ENCODE measurements around the gene CELSR1.
"Not testable (repeated sequence)": the region's sequence is repeated elsewhere in the genome, so short reads cannot be mapped to it uniquely, and the experiment has no call there.

Gene CELSR1

DNA sequence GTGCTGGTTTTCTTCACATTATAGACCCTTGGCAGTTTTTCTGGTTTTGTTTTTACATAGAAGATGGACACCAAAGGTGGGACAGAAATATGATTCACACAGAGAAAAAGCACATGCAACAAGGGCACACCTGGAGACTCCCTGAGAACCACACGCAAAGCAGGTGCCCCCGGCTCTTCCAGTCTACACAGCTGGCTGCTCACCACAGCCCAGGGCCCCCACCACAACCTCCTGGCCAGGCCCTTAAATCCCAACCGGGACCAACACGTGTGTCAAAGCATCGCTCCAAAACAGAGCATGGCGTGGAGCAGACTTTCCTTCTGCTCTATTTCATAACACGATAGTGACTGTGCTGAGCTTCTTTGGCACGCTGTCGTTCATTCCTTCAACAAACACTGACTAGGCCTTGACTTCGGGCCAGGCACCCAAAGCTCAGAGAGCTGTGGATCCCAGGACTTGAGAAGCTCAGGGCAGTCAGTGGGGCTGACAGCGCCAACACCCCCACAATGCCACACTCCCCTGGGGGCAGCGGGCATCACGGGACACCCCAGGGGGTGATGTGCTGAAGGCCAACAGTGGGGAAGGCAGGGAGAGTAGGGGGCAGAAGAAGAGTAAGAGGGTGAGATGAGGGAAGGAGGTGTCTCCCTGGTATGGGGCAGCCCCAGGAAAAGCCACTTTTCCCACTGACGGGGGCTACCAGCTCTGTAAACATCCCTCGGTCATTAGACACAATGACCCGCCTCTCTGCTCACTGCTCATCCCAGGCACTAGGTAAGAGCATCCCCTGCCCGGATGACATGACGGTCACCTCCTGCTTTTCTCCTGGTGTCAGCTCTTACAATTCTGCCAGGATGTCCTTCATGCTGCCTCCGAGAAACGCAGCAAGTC, 26.0 kb downstream of the CELSR1 start:
- no peak for DNase-seq

DNA sequence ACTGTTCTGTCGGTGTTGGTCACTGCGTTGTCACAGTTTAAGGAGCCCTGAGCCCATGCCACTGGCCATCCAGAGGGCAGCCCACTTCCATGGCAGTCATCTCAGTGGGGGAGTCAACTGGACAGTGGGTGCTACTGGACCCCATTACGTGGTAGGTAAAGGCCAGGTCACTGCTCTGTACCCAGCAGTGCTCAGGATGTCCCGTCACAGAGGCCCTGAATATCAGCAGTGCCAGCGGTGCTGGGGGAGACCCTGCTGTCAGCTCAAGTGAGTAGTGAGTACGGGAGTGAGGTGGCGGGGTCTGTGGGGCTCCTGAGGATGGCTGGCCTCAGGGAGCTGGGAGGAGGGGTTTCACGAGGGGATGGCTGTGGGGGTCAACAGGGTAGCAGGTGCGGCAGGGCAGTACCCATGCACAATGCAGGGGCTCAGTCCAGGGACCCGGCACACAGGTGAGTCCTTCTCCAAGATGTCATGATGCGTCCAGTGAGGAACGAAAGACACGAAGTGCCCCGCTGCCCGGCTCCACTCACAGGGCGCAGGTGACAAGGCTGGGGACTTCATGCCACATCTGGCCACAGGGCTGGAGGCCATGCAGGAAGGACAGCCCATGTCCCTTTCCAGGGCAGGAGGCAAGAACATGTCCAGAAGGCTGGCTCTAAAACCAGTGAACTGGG, 27.9 kb downstream of the CELSR1 start:
- no peak for DNase-seq

DNA sequence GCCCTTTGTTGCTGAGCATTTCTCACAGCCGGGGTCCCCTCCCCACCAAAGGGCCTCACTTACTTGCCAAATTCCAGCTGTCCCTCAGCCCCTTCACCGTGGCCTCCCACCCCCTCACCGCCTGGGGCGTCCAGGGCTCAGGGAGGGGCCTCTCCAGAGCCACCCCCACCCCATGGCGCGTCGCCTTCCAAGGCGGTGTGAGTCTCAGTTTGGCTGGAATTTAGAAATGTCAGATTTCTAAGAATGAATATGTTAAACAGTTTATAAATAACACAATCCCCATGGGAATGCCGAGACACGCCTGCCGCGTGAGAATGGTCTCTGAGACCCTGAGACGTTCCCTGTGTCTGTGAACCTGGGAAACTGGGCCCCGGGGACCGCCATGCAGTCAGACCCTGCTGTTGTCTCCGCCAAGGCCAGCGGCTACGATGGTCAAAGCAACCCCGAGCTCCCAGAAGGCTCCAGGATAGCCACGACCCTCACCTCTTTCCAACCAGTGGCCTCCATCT, 28.9 kb downstream of the CELSR1 start:
- no peak for DNase-seq

DNA sequence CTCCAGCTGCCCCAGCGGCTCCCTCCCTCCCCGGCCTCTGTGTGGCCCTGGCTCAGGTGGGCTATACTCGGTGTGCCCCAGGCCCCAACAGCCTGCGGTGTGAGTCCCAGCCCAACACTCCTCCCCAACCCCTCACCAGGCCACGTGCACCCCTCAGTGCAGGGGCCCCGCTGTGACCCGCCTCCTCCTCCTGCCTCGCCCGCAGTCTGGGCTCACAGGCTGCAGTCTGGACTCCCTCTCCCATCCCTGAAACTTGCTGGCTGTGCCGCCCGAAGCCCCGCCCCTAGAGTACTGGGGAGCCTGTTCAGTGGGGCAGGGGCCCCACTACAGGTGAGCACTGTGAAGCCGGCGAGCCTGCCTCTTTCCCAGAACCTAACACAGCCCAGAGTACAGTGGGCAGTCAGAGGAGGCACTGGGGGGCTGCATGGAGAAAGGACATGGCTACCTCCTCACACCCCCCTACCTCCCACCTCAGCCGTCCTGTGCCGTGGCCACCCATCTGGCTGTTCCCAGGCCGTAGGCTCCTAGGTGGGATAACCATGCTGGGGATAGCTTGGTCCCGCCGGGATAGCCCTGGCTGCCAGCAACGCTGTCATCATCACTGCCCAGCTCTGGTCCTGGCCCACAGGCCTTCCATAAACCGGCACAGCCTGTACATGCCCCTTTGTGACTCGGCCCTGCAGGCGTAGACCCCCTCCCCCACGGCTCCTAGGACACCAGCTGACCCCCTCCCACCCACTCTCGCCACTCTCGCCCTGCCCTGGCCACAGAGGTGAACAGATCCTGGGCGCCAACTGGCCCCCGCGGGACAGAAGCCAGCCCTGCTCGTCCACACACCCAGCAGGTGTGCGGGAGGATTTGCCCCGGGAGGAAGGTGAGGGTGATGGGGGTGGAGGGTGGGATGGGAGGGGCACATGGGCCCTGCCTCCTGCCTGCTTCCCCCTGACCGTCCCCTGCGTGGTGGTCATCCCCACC, 29.7 kb downstream of the CELSR1 start:
- DNase-seq, result no peak

DNA sequence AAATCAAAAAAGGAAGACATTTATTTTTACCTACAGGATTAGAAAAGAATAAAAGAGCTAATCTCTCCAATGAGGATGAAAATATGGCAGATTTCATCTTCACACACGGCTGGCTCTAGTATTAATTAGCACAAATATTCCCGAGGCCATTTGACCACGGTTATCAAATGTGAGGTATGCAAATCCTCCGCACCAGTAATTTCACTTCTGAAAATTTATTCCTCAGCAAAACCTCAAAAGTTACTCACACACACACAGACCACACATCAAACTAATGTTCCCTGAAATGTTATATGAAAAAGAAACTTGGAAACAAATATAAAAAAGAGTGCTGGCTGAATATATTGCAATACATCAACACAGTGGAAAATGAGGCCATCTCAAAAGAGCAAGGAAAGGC, 32.8 kb downstream of the CELSR1 start:
- DNase-seq, result no peak

DNA sequence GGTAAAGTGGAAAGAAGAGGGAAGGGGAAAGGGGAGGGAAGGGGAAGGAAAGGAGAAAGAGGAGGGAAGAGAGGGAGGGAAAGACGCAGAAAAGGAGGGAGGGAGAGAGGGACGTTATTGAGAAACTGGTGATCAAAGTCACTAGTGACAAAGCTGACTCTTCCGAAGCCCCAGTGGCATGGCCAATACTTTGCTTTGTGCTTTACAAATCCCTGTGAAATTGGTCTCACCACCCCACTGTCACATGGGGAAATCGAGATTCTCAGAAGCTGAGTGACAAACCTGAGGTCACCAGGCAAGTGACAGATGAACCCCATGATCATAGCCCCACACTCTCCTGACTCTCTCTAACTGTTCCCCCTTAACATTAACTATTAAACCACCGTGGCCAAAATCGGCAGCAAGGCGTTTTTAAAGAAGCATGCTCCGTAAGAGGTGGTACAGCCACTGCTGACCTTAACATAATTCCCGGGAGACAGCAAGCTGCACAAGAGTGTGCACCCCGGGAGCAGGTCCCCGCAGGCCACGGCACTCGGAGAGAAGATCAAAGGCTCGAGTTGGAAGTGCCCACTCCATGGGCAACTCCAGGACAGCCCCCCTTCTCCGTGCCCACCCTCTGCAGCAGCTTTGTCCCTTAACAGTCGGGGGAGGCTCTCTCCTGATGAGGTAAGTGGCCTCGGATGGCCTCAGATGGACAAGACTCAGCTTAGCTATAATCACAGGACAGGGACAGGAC, 34.8 kb downstream of the CELSR1 start:
- no peak for DNase-seq

DNA sequence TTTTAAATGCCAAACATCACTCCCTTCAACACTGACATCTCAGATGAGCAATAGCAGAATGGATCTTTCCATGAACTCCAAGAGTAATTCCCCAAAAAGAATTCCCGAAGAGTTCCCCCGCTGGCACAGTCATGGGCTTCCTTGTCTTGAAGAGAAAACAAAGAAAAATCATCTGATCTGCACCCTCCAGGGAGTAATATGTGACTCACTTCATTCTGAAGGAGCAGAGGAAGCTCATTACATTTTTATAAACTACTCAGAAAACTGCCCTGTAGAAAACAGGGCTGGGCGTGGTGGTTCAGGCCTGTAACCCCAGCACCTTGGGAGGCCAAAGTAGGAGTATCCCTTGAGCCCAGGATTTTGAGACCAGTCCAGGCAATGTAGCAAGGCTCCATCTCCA, 35.7 kb downstream of the CELSR1 start:
- DNase-seq, result no peak

DNA sequence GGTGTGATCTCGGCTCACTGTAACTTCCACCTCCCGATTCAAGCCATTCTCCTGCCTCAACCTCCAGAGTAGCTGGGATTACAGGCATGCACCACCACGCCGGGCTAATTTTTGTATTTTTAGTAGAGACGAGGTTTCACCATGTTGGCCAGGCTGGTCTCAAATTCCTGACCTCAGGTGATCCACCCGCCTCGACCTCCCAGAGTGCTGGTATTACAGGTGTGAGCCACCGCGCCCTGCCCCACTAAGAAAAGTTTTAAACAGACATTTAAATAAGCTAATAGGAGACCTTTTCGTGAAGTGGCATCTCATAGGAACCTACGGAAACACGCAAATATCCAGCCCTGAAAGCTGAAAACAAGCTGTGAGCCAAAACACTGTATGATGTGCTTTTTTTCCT, 36.2 kb downstream of the CELSR1 start:
- DNase-seq, result not testable (repeated sequence)

DNA sequence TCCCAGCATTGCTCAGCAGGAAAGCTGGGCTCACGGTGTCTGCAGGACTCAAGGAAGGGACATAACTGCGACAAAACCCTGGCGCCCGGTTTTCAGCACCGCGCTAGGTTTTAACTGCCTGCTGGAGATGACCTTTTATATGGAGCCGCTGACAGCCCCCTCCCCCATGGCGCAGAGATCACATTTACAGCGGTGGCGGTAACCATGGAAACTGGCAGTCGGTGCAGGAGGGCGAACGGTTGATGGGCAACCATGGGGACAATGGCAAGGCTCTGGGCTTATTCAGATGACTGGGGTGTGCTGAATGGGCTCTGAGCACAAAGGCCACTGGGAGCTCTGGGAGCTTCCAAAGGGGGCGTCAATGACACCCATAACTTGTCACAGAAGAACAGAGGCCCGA, 37.2 kb downstream of the CELSR1 start:
- no peak for DNase-seq

DNA sequence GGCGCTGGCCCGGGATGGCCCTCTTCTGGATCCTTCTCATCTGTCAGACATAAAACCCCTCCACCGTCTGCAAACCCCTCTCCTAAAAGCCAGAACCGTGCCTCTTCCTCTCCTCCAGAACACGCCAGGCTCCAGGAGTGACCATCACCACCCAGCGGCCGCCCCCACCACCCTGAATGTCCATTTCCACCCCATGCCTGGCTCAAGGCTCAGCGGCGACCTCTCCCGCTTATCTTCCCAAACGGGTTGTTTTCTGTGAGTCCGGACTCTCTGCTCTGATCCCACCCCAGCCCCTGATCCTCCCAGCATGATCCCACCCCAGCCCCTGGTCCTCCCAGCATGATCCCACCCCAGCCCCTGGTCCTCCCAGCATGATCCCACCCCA, 37.6 kb downstream of the CELSR1 start:
- DNase-seq, result no peak

DNA sequence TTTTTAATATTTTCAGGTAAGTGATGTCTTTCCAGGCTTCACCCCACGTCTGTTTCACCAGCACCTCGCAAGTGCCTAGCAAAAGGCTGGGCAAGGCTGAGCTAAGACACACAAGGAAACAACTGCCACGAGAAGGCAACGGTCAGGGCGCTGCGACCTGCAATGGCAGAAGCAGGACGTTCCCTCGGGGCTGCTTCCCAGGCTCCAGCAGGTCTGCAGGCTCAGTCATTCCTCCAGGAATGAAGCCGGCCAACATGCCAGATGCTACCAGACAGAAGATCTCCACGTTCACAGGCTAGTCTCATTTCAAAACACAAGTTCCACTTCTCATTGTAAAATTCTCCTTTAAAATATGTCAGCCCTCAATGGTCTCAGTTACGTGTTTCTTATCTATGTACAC, 45.5 kb downstream of the CELSR1 start:
- DNase-seq, result no peak

DNA sequence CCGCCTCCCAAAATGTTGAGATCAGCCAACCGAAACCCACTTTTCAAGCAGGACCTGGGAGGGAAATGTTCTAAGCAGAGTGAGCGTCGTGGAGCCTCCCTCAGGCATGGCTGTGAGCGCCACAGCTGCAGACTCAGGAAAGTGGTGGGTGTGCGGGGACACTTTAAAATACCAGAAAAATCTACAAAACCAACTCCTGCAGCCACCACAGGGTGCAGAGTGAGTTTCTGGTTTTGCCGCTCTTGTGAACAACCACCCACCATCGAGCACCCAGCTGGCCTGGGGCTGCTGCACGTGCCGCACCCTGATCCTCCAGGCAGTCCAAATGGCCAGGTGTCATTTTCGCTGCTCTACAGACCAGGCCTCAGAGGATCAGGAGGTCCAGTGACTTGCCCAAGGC, 46.9 kb downstream of the CELSR1 start:
- DNase-seq, result no peak

DNA sequence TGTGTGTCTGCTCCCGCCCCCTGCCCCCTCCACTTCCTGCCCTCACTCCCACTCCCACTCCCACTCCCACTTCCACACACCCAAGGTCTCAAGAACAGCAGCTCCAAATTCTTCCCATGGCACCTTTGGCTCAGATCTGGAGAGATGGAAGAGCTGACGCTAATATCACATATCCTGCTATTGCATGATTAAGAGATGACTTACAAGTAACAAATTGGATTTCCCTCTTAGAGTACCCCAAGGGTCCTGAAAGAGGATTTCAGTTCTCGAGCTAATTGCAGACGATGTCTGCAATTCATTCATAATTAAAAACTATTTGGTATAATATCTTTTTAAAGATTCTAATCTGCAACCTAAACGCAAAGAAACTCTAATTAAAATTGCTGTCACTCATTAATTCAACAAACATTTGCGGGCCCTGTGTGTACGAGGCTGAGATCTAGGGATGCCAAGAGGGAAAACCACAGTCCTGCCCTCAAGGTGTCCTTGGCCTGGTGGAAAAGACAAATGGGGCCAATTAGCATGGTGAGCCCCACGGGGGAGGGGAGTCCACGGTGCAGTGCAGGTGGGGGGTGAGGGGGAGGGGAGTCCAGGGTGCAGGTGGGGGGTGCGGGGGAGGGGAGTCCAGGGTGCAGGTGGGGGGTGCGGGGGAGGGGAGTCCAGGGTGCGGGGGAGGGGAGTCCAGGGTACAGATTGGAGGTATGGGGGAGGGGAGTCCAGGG, 50.3 kb downstream of the CELSR1 start:
- no peak for DNase-seq

DNA sequence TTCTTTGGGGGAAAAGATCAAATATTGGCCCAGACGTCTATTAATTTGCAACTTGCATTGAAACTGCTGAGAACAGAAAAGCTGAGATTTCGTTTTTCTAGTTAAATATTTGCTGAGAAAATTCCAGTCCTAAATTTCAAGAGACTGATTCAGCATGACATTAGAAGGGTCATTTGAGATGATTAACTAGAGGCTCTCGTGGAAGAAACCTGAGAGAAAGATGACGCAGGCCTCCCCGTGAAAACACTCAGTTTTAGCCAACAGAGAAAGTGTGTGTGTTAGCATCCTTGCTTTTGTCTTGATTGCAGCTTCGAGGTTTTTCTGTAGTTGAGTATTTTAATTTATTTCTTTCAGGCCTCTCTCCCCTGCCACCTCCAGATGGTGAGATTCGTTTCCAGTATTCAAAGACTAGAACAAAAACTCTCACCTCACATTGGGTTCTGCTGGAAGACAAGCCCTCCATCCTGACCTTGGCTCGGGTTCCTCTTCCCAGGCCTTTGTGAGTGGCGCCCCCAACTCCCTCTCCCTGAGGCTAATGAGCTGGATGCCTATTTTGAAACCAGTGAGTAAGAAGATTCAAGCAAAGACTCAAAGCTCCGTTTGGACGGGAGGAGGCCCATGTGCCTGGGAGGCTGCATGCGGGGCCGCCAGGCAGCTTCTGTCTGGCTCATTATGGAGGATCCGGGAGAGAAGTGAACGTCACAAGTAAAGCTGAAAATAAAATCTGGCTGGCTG, 52.4 kb downstream of the CELSR1 start:
- DNase-seq, result no peak

DNA sequence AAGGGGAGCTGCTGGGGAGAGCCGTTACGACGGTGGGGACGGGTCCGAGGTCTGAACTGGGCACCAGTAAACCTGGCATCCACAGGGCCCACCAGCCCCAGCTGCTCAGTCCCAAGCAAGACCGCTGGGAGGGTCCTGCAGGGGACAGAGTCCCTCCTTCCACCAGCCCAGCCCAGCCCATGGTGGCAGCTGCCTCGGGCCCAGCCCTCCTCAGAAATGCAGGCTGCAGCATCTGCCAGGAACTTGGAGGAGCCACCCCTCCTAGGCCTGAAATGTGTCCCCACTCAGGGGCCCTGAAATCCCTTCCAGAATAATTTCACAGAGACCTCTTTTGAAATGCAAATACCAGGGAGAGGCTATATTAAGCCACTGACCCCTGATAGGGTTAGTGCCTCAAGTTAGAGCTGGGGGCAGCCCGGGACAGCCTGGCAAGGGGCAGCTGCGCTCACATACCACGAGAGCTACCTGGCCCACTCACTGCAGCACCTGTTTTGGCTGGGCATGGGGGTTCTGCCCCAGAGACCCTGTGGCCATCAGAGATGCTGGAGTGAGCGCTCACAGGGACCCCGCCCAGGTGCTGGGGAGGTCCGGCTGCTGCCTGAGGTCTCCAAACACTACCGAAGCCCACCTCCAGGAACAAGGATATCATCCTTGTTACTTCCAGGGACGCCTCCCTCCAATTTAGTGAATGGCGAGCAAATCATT, 53.1 kb downstream of the CELSR1 start:
- DNase-seq, result no peak

DNA sequence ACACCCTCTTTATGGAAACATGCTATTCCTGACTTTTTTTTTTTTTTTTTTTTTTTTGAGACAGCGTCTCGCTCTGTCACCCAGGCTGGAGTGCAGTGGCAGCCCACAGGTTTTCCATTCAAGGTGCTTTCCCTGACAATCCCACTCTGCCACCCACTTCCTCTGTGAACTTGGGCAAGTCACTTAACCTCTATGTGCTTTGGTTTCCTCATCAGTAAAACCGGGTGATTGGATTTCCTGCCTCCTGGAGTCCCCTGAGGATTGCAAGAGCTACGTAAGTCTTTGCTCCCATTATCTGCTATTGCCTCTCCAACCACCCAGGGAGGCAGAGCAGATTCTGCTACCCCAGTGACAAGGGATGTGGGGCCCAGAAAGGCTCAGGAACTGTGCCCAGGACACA, 54.1 kb downstream of the CELSR1 start:
- no peak for DNase-seq

DNA sequence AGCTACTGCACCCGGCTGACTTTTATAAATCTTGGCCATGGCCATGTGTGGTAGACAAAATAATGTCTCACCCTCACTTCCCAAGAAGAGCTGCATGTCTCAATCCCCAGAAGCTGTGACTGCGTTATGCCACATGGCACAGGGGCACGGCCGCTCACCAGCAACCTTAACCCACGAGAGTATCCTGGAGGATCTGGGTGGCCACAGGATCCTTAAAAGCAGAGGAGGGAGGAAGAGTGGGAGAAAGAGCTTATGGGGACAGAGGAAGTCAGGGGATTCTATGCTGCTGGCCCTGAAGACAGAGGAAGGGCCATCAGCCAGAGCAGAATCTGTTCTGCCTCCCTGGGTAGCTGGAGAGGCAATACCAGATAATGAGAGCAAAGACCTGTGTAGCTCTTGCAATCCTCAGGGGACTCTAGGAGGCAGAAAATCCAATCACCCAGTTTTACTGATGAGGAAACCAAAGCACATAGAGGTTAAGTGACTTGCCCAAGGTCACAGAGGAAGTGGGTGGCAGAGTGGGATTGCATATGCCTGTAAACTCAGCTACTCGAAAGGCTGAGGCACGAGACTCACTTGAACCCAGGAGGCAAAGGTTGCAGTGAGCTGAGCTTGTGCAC, 55.3 kb downstream of the CELSR1 start:
- DNase-seq, result no peak

DNA sequence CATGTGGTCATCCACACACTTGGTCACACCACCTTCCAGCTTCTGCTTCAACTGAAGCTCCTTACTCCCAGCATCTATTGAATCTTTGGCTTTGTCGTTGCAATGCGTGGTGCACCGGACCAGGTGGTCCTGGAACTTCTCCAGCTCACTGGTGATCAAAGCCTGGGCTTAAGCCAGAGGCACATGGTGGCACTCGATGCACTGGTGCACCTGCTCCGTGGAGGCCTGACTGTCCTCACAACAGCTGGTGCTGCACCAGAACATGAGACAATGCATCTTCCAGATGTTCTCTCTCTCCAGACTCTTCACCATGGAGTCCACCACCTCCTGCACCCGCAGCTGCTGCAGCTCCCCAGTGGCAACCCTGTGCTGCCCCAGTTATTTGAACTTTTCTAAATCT, 56.0 kb downstream of the CELSR1 start:
- DNase-seq, result no peak

DNA sequence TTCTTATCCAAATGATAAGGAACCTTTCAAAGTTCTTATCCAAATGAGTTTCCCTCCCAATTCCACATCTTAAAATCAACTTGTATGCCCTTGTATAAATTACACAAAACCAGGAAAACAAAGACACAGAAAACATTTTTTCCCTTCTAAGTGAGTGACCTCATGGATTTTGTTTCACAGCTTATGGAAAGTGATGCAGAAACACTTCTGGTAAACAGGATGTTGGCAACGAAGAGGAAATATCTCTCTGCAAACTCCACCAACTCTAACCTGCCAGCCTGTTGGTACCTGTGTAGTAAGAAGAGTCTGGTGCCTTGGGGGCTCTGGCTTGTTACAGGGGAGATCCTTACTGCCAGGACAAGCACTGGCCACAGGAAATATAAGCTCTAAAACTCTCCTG, 57.0 kb downstream of the CELSR1 start:
- DNase-seq, result no peak

DNA sequence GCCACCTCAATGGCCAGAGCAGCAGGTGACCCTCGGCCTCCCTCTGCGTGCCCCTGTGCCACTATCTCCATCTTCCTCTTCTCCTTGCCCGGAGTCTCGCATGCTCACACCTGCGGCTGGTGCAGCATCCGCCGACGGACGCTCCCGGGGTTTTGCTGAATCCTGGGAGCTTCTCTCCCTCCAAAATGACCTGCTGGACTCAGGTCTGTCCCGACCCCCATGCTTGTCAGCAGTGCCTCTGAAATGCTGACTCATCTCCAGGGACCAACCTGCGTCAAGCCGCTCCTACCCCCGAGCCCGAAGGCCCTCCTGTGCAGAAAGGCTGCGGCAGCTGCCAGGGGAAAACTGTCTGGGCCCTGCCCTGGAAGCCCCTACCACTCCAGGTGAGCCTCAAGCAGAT, 58.4 kb downstream of the CELSR1 start:
- no peak for DNase-seq
